SK-N-MC (cell line): ENCODE results near the gene TSPAN12.
"Not testable (repeated sequence)": the region's sequence is repeated elsewhere in the genome, so short reads cannot be mapped to it uniquely, and the experiment has no call there.

Experiments
- DNase-seq: peaks from one replicate; pipeline ENCODE4 v3.0.0-alpha.2; 2011; ENCODE audit warnings: low read depth, low spot score
- H3K27ac ChIP-seq: fragments of 200-600 bp; sonication (generic); 2 replicates; pipeline ENCODE4 v1.5.1; 2016; ENCODE audit warnings: mixed run types
- H3K36me3 ChIP-seq: fragments of 200-600 bp; sonication (generic); 2 replicates; pipeline ENCODE4 v1.6.1; 2017; ENCODE audit warnings: antibody characterized with exemption, low read length, mixed read lengths; ENCODE audit not compliant: insufficient read depth
- H3K4me3 ChIP-seq: fragments of 200-600 bp; sonication (generic); 2 replicates; pipeline ENCODE4 v1.5.1; 2016
- H3K9ac ChIP-seq: fragments of 200-600 bp; sonication (generic); 2 replicates; pipeline ENCODE4 v1.8.0; 2017; ENCODE audit warnings: mixed run types, mixed read lengths; ENCODE audit not compliant: insufficient read length
- H3K9me3 ChIP-seq: fragments of 200-600 bp; sonication (generic); 2 replicates; pipeline ENCODE4 v1.6.1; 2017; ENCODE audit warnings: low read depth, mild to moderate bottlenecking, antibody characterized with exemption, low read length, moderate library complexity, mixed read lengths
- EZH2 ChIP-seq: fragments of 200-600 bp; sonication (generic); IDR thresholded peaks from one replicate; pipeline ENCODE4 v1.6.1; 2017; ENCODE audit warnings: antibody characterized with exemption
- FOXP2 ChIP-seq: optimal IDR thresholded peaks from 2 replicates; pipeline ENCODE3; 2011; ENCODE audit warnings: mild to moderate bottlenecking, moderate library complexity; ENCODE audit not compliant: insufficient read depth; ENCODE audit errors: extremely low read length, control extremely low read depth
- POLR2AphosphoS5 ChIP-seq: IDR thresholded peaks from 2 replicates; pipeline ENCODE4 v1.6.1; 2012; ENCODE audit warnings: mild to moderate bottlenecking, low read depth, low read length, borderline replicate concordance

Gene TSPAN12

DNA sequence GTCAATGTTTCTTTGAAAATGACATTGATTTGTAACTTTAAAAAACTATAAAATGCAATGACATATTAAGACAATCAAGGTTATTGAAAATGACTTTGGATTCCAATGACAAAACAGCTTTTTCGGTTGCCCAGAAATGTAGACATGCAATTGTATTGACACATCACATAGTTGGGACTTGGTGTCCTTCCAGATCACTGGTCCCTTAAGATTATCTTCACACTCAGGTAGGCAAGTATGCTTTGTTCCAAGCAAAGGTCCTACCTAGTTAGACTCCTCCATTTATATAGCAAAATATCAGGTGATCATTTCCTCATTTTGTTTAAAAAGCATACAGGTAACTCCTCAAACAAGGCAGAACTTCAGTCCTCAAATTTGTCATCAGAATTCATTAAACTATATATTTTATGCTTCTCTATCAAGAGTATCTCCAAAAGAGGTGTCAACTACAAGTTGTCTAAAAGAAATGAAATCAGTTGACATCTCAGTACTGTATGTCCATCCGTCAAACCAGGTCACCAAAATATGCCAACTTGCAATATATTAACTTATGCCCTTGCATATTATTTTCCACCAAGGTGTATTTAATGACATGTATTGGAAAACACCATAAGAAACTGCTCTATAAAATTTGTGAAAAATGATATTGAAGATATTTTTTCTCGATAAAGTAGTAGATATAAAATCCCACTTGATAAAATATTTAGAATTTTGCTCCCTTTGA, 64.6 kb downstream of the TSPAN12 start:
- H3K36me3 ChIP-seq = no peaks in the 10 kb centered on the region
- no peak overlapping the region for H3K27ac ChIP-seq
- TF ChIP-seq POLR2AphosphoS5 (no peak), FOXP2 (no peak), EZH2 (no peak)
- H3K9ac ChIP-seq = no peak overlapping the region
- H3K9me3 ChIP-seq = no peaks in the 10 kb centered on the region
- DNase-seq = no peak
- no peak overlapping the region for H3K4me3 ChIP-seq

DNA sequence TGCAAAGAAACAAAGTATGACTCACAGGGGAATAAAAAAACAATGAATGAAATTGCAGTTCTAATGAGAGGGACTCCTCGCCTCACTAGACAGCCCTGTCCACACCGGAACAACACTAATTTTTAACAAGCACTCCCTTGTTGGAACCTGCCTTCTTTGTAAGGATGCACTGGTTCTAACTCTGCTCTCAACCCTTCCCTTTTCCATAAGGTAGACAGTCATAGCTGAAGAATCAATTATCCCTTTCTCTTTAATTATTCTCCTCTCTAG, 65.1 kb downstream of the TSPAN12 start:
- no peak for DNase-seq
- no peaks in the 10 kb centered on the region for H3K36me3 ChIP-seq
- H3K9ac ChIP-seq = no peak overlapping the region
- no peak overlapping the region for H3K4me3 ChIP-seq
- TF ChIP-seq POLR2AphosphoS5 (no peak), EZH2 (no peak), FOXP2 (no peak)
- H3K27ac ChIP-seq = no peak overlapping the region
- H3K9me3 ChIP-seq = no peaks in the 10 kb centered on the region

DNA sequence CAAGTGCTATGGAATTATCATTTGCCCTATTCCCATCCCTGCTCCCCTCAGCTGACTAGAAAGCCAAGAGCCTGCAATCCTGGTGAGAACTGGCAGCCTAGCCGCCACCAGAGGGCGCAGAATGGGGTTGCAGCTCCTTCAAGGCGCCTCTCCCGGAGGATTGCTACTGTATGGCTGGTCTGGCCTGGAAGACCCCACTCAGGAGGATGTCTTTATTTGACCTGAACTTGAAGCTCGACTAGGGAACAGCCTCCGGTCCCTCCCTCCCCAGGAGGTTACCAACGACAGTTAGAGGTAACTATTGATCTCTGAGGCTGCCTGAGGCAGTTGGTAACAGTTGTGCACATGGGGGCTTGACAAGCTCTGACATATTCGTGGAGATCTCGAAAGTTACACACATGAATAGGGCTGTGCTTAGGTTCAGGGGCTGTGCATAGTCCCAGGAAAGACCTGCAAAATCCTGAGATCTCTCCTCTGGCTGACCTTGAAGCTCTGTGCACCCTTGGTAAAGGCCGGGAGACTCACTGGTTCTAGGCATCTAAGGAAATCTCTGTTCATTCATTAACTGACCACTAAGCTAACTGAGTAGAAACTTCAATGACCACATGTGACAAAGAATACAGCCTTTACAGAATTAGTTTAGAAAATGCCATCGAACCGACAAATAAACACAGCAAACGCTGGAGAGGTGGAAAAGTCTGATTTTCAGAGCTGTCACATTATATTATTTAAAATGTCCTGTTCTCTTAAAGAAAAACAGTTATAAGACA, 65.7 kb downstream of the TSPAN12 start:
- H3K9ac ChIP-seq = no peak overlapping the region
- DNase-seq = no peak
- no peak overlapping the region for H3K4me3 ChIP-seq
- TF ChIP-seq EZH2 = no peak
- no peak for TF ChIP-seq FOXP2
- no peak for TF ChIP-seq POLR2AphosphoS5
- H3K36me3 ChIP-seq = no peaks in the 10 kb centered on the region
- no peaks in the 10 kb centered on the region for H3K9me3 ChIP-seq
- no peak overlapping the region for H3K27ac ChIP-seq

DNA sequence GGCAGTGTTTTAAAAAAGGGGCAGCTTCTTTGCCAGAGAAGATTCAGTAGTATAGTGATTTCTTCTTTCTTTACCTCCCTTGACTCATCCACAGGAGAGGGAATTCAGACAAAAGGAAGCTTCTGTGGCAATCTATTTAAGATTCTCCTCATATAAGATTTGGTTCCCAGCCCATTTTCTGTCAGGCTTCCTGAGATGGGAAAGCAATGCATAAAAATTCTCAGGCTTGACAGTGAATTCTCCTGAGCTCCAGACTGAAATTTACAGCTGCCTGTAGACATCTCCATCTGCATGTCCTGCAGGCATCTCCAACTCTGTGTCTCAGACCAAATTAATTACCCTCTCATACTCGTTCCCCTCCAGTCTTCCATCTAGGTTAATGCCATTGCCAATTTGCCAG, 72.8 kb downstream of the TSPAN12 start:
- H3K36me3 ChIP-seq = no peaks in the 10 kb centered on the region

DNA sequence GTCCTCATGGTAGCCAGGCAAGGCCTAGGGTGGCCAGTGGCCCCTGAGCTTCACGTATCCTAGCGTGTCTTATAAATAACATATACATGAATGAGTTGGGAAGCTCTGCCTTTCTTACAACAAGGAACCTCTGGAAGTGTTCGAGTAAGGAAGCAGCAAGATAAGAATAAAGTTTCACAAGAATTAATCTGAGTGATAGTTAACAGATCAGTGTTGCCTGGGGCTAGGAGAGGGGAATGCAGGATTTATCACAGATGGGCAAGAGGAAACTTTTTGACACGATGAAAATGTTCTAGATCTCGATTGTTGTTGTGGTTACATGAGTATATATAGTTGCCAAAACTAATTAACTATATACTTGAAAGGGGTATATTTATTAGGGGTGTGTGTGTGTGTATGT, 74.2 kb downstream of the TSPAN12 start:
- DNase-seq = no peak
- Histone ChIP-seq H3K27ac (no peak overlapping the region), H3K9ac (no peak overlapping the region), H3K4me3 (no peak overlapping the region), H3K9me3 (no peaks in the 10 kb centered on the region), H3K36me3 (no peaks in the 10 kb centered on the region)
- TF ChIP-seq POLR2AphosphoS5 (no peak), EZH2 (no peak), FOXP2 (no peak)

More for the DNA sequence above, 72.8 kb downstream of the TSPAN12 start:
- Histone ChIP-seq H3K4me3 (no peak overlapping the region), H3K9me3 (no peaks in the 10 kb centered on the region), H3K9ac (no peak overlapping the region), H3K27ac (no peak overlapping the region)
- DNase-seq = no peak
- TF ChIP-seq EZH2 = no peak
- no peak for TF ChIP-seq FOXP2
- no peak for TF ChIP-seq POLR2AphosphoS5

DNA sequence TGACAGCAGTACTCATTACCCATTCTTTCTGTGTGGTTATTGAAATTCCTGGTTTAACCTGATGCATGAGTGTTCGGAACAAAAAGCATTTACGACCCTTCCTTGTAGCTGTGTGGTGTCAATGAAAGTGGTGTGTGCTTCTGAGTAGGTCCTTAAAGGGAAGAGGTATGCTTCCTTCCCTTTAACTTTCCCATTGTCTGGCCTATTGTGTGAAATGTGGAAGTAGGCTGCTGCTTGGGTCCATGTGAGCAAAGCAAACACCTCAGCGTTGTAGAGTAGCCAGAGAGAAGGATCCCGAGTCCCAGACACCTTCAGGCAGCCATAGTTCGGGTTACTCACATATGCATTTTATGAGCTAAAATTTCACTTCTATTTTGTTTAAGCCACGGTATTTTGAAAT, 74.7 kb downstream of the TSPAN12 start:
- Histone ChIP-seq H3K9me3 (no peaks in the 10 kb centered on the region), H3K9ac (no peak overlapping the region), H3K4me3 (no peak overlapping the region), H3K36me3 (no peaks in the 10 kb centered on the region), H3K27ac (no peak overlapping the region)
- no peak for DNase-seq
- TF ChIP-seq POLR2AphosphoS5 = no peak

DNA sequence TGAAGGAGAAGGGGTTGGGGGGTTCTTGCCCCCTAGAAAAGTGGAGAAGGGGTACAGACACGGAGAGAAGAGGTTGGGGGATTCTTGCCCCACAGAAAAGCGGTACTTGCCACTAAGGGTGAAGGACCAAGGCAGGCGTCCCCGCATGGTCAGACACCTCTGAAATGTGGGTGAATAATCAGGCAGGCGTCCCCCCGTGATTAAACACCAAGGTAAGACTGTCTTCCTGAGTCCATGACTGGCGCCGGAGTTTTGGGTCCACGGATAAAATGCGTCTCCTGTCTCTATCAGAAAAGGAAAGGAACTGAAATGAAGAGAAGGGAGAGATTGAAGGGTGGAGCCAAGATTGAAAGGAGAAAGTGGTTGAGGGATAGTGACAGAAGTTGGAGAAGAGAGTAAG, 76.0 kb downstream of the TSPAN12 start:
- not testable (repeated sequence) for H3K36me3 ChIP-seq, H3K9ac ChIP-seq, DNase-seq, H3K27ac ChIP-seq, H3K4me3 ChIP-seq, H3K9me3 ChIP-seq

DNA sequence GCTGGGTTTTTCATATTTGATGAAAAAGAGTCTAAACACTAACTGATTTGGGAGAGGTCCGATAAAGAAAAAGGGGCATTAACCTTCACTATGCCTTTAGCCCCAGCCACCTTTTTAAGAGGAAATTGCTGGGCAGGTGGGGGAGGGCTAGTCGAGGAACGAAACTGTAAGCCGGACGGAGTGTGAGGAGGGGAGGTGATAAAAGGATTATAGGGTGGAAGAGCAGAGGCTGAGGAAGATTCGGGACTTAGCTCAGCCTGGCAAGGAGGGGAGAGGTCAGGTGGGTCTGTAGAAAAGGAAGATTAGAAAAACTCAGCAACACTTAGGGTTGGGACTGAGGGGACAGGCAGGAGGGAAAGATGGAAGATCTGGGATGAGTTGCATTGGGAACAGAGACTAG, 77.0 kb downstream of the TSPAN12 start:
- Histone ChIP-seq H3K9ac (no peak overlapping the region), H3K9me3 (no peaks in the 10 kb centered on the region), H3K27ac (no peak overlapping the region), H3K36me3 (no peaks in the 10 kb centered on the region), H3K4me3 (no peak overlapping the region)
- DNase-seq = no peak
- no peak for TF ChIP-seq POLR2AphosphoS5
- TF ChIP-seq FOXP2 = no peak
- no peak for TF ChIP-seq EZH2

DNA sequence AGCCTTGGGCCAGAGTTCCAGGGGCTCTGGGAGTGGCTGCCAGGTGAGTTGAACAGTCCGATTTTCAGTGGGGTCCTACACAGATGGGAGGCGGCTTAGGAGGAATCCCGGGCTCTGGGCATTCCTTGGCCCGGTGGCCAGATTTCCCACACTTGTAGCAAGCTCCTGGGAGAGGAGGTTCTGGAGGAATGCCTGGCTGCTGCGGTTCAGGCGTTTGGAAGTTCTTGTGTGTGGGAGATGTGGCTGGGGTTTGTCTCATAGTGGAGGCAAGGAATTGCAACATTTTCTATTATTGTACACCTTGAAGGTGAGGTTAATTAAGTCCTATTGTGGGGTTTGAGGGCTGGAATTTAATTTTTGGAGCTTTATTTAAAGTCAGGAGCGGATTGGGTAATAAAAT, 77.5 kb downstream of the TSPAN12 start:
- H3K36me3 ChIP-seq, H3K4me3 ChIP-seq, DNase-seq, H3K9me3 ChIP-seq, H3K27ac ChIP-seq, H3K9ac ChIP-seq: not testable (repeated sequence)

DNA sequence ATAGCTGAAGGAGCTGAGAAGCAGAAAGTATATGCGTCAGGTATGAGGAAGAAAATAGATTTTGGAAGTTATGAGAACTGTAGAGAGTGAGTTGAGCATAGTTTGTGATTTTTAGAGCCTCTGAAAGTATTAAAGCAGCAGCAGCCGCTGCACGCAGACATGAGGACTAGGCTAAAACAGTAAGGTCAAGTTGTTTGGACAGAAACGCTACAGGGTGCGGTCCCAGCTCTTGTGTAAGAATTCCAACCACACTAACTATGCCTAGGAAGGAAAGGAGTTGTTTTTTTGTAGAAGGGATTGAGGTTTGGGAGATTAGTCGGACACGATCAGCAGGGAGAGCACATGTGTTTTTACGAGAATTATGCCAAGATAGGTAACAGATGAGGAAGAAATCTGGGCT, 78.9 kb downstream of the TSPAN12 start:
- not testable (repeated sequence) for H3K9ac ChIP-seq, H3K4me3 ChIP-seq, H3K9me3 ChIP-seq, H3K36me3 ChIP-seq, DNase-seq, H3K27ac ChIP-seq
